ENCODE data around the gene RPL28.
A peak's percentile ranks its signal among the peaks of the same experiment; 100 is the strongest.

The RPL28 gene

GRCh38 chr19:55352549-55353145, 33.1 kb upstream of the RPL28 start:
- DNase-seq (ENCODE audit: extremely low spot score, insufficient read length, low read depth) (no peak), FAIRE-seq (no peak)

- FAIRE-seq, result no peak
Observed at GRCh38 chr19:55353356-55353802, 32.4 kb upstream of the RPL28 start.

GRCh38 chr19:55353803-55354697, 31.7 kb upstream of the RPL28 start:
- FAIRE-seq (no peak), DNase-seq (ENCODE audit: extremely low spot score, insufficient read length, low read depth) (peak; percentile 68)

More at GRCh38 chr19:55353356-55353802, 32.4 kb upstream of the RPL28 start:
- no peak for DNase-seq (ENCODE audit: extremely low spot score, insufficient read length, low read depth)

GRCh38 chr19:55354698-55355212, 31.0 kb upstream of the RPL28 start, which contains the start of gene COX6B2:
TSS of gene COX6B2 (minus strand) at chr19:55354719. CDS start at chr19:55354521, 198 bp downstream.
- no peak for FAIRE-seq
- DNase-seq (ENCODE audit: extremely low spot score, insufficient read length, low read depth), result no peak

GRCh38 chr19:55355213-55355821, 30.4 kb upstream of the RPL28 start:
- FAIRE-seq, result no peak
- no peak for DNase-seq (ENCODE audit: extremely low spot score, insufficient read length, low read depth)

GRCh38 chr19:55358493-55358892, 27.2 kb upstream of the RPL28 start:
- FAIRE-seq, result no peak
- DNase-seq (ENCODE audit: extremely low spot score, insufficient read length, low read depth), result no peak

- DNase-seq (ENCODE audit: extremely low spot score, insufficient read length, low read depth) (no peak), FAIRE-seq (no peak)
Observed at GRCh38 chr19:55358943-55359908, 26.5 kb upstream of the RPL28 start.

GRCh38 chr19:55360902-55361301, 24.8 kb upstream of the RPL28 start:
- DNase-seq (ENCODE audit: extremely low spot score, insufficient read length, low read depth) (no peak), FAIRE-seq (no peak)

GRCh38 chr19:55362174-55362989, 23.4 kb upstream of the RPL28 start:
- FAIRE-seq, result no peak
- no peak for DNase-seq (ENCODE audit: extremely low spot score, insufficient read length, low read depth)

- no peak for FAIRE-seq
- DNase-seq (ENCODE audit: extremely low spot score, insufficient read length, low read depth), result no peak
Observed at GRCh38 chr19:55362990-55363716, 22.6 kb upstream of the RPL28 start, which contains the start of gene GARIN5B. TSS of gene GARIN5B (minus strand) at chr19:55363260. CDS start at chr19:55363066, 194 bp downstream.

- no peak for DNase-seq (ENCODE audit: extremely low spot score, insufficient read length, low read depth)
- FAIRE-seq, result no peak
Observed at GRCh38 chr19:55365245-55365644, 20.5 kb upstream of the RPL28 start.

- DNase-seq (ENCODE audit: extremely low spot score, insufficient read length, low read depth), result no peak
- FAIRE-seq, result no peak
Observed at GRCh38 chr19:55365964-55366363, 19.8 kb upstream of the RPL28 start.

- FAIRE-seq (no peak), DNase-seq (ENCODE audit: extremely low spot score, insufficient read length, low read depth) (no peak)
Observed at GRCh38 chr19:55366790-55367189, 18.9 kb upstream of the RPL28 start.

GRCh38 chr19:55368106-55368505, 17.6 kb upstream of the RPL28 start:
- FAIRE-seq (no peak), DNase-seq (ENCODE audit: extremely low spot score, insufficient read length, low read depth) (no peak)

GRCh38 chr19:55368701-55369563, 16.8 kb upstream of the RPL28 start:
- DNase-seq (ENCODE audit: extremely low spot score, insufficient read length, low read depth), result no peak
- no peak for FAIRE-seq

GRCh38 chr19:55369653-55370304, 16.0 kb upstream of the RPL28 start:
- FAIRE-seq, result no peak
- no peak for DNase-seq (ENCODE audit: extremely low spot score, insufficient read length, low read depth)
